ENCODE measurements around the gene PF4V1.

The PF4V1 gene, protein sequence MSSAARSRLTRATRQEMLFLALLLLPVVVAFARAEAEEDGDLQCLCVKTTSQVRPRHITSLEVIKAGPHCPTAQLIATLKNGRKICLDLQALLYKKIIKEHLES

DNA sequence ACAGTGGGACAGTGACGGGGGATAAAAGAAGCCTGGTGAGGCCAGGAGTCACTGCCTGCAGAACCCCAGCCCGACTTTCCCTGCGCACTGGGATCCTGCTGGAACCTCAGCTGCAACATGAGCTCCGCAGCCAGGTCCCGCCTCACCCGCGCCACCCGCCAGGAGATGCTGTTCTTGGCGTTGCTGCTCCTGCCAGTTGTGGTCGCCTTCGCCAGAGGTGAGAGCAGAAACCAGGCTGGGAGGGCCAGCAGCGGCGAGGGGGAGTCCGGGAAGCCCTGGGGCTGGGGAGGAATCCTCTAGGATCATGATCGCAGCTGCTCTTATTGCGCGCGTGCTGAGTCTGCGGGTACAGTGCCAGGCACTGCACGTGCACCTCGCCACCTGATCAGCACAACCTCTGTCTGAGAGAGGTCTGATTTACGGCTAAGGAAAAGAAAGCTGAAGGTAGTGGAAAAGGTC is at the start of gene PF4V1:
Gene PF4V1, plus strand, starts transcription at position 51 of the 459 bp plus-strand sequence. Its CDS starts 67 bp downstream, at position 118.
- DNase-seq (ENCODE audit: low read depth), result no peak

DNA sequence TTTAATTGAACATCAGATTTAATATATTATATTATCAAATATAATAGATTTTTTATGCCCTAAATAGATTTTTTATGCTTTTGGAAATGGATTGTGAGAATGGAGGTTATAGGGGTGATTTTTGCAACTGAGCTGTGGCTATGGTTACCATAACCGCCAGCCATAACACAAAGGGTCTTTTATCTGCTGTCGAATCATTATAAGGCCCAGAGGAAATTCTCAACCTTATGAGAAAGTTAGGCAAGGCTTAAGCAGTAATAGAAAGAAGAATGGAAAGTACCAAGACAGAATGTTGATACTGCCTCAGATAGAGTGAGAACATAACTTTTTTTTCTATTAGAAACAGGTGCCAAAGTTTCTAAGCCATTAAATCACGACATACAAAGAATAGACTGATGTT is 42.9 kb upstream of the PF4V1 start:
- DNase-seq (ENCODE audit: low read depth), result no peak

DNA sequence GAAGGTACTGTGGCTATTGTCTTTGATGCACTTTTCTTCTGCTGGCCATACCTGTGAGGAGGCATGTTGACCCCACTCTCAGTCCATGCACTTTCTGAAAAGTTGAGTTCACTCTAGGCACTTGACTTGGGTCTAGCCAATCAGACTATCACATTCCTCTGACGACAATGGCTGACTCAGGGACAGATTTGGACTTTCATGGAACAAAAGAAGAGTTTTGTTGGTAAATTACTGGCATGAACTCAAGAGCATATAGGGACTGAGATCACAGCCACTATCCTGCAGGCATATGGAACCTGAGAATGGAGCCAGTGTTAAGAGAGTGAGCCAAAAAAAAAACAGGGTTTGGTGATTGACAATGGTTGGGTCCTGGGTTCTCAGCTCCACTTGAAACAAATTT is 41.3 kb upstream of the PF4V1 start:
- DNase-seq (ENCODE audit: low read depth), result no peak

DNA sequence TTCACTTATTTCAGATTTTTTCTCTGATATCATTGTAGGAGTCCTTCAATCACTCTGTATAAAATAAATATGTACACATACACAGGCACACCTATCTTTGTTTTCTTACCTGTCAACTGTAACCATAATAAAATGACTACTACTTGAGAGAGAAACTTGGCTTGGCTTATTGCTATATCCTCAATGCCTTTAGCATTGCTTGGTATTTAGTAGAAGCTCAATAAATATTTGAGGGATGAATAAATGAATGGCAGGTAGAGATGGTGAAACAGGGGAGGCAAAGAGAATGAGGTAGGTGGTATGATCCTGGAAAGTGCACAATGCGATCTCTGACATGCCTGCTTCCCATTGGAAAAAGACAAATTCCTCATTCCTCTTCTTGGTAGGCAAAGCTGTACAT is 38.4 kb upstream of the PF4V1 start:
- no peak for DNase-seq (ENCODE audit: low read depth)

DNA sequence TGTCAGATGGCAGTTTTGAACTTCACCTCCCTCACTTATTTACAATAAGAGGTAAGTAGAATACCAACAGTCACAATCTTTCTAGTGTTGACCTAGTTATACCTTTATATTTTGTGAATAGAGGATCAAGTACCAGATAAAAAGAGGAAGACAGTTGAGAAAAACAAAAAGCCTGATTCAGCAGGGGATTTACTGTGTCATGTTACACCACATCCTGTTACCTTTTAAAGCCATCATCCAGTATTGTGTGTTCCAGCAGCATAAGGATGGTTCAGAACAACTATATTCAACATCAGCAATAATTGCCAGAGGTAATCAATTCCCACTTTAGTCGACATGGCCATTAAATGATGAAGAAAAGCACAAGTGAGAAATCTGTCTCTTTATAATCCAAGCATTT is 38.0 kb upstream of the PF4V1 start:
- no peak for DNase-seq (ENCODE audit: low read depth)

DNA sequence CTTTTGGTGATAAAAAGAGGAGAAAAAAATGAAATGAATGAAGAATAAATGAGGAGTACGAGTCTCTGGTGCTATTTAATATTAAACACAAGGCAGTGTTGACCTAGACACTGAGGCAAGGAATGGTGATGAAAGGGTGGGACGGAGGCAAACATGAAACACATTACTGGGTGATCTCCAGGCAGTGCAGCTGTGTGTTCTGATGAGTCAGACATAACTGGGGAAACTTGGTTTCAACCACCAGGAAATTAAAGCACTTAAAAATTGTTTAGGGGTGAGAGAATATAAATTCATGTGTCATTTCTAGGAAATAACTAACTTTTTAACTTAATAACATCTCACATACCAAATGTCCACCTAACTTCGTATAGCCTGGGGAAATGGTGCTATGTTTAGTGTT is 36.3 kb upstream of the PF4V1 start:
- DNase-seq (ENCODE audit: low read depth), result no peak

DNA sequence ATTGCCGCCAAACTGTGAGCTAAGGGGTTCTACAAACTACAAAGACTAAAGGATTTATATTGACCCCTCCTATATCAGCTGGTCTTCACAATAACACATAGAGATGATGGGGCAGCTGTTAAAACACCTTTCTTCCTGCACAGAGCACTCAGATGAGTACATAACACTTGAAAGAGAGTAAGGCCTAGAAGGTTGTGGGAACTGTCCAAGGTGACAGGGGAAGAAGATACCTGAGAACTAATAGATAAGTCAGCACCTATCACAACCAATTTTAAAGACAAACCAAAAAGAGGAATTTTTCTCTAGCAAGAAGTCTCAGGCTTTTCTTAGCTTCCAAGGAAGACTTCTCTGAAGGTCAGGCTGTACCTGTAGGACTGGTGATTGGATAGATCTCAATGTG is 35.8 kb upstream of the PF4V1 start:
- no peak for DNase-seq (ENCODE audit: low read depth)

DNA sequence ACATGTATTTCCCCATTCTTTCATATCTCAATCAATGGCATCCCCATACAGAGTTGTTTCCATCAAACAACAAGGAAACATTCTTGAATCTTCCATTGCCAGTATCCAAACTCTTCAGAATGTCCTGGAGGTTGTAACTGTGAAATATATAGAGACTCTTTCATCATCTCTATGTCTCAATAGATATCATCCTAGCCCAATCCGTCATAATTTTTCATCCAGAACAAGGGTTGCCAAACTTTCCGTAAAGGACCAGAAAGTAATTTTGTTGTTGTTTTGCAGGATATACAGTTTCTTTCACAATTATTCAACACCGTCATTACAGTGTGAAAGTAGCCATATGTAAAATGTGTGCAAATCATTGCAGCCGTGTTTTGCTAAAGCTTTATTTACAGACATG is 31.8 kb upstream of the PF4V1 start:
- no peak for DNase-seq (ENCODE audit: low read depth)

DNA sequence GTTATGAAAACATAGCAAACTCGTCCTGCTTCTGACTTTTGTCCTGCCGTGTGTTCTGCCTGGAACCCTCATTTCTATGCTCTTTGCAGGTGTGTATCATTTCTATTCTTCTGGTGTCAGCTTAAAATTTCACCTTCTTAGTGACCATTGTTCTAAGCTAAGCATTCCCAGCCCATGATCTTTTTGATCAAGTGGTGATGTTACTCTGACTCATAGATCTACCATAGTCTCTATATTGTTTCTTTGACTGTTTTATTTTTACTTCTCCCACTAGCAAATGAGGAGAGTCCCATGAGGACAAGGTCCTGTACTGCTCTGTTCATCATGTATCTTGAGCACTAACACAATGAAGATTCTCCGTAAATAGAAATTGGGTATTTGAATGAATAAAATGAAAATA is 30.7 kb upstream of the PF4V1 start:
- no peak for DNase-seq (ENCODE audit: low read depth)

DNA sequence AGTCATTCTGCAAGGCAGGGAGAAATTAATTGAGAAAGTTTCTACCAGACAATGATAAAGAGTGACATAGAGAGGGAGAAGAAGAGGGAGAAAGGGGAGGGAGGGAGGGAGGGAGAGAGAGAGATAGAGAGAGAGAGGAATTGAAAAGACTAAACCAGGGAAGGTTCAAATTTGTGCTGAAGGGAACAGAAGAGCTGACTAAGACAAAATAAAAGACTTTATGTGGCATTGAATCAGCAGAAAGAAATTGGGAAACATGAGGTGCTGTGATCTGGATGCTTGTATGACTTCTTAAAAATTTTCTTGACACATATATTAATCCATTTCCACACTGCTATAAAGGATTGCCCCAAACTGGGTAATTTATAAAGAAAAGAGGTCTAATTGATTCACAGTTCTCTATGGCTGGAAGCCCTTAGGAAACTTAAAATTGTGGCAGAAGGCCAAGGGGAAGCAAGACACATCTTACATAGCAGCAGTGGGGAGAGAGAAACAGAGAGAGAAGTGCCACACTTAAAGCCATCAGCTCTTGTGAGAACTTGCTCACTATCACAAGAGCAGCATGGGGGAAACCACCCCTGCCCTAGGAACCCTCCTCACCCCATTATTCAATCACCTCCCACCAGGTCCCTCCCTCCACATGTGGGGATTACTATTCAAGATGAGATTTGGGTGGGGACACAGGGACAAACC is 30.1 kb upstream of the PF4V1 start:
- DNase-seq (ENCODE audit: low read depth), result no peak

DNA sequence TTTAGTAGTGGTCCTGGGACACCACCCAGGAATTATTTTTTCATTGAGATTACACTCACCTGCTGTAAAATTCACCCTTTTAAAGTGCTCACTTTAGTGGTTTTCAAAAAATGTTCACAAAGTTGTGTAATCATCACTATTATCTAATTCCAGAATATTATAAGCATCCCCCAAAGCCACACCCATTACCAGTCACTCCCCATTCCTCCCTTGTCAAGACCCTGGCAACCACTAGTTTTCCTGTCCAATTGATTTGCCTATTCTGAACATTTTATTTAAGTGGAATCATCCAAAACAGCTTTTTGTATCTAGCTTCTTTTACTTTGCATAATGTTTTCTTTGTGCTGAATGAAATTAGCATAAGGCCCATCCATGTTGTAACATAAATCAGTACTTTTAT is 29.3 kb upstream of the PF4V1 start:
- no peak for DNase-seq (ENCODE audit: low read depth)

DNA sequence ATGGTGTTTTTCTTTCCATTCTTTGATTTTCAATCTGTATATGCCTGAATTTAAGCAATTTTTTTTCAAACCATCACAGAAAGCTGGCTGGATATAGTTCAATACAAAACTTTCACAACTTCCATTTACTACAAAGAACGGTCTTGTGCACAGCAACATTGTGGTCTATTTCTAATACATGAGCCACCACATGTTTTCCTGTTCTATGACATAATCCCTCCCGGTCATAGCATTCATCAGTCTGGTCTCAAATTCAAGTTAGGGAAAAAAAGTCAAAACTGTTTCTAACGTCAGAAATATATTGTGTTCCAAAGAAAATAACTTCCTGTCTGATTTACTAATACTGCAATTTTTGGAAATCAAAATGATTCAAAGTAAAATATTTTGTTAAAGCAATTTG is 24.1 kb upstream of the PF4V1 start:
- no peak for DNase-seq (ENCODE audit: low read depth)

DNA sequence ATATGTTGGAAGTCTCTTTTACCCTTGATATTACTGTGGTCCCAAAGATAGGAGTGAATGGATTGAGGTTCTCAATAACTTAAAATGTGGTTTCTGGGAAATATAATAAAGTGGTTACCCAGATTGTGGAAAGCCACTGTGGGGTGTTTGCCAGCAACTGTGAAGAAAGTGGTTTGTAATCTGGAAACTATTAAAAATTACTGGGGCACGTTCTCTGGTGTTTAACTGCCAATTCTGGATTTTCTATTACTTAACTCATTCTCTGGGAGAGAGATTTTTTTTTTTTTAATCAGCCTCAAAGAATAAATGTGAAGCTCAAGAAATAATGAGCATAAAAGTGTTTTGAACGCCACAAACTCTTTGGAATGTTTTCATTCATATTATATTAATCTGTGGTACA is 21.5 kb upstream of the PF4V1 start:
- no peak for DNase-seq (ENCODE audit: low read depth)

DNA sequence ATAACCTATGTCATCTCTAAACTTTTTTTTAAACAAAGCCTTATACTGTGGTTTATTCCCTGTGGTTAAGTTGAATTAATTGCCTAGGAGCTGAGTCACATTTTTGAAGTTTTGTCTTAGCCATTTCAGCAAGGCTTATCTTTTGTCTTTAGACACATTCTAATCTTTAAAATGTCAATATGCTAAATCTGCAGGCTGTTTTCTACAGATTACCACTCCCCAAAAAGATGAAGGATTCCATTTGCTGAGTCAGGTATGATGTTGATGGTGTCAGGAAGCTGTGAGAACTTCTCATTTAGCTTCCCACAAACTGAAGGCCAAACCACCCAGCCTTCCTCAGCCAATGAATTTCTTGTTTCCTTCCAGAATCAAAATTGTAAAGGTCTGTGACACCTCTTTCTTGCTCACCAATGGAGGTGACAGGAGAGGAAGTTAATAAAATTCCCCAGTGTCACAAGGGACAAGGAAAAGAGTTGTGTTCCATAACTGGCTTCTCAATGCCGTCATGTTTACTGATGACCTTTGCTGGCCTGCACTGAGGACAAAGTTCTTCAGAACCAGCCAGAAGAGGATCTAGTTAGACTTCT is 20.4 kb upstream of the PF4V1 start:
- no peak for DNase-seq (ENCODE audit: low read depth)

DNA sequence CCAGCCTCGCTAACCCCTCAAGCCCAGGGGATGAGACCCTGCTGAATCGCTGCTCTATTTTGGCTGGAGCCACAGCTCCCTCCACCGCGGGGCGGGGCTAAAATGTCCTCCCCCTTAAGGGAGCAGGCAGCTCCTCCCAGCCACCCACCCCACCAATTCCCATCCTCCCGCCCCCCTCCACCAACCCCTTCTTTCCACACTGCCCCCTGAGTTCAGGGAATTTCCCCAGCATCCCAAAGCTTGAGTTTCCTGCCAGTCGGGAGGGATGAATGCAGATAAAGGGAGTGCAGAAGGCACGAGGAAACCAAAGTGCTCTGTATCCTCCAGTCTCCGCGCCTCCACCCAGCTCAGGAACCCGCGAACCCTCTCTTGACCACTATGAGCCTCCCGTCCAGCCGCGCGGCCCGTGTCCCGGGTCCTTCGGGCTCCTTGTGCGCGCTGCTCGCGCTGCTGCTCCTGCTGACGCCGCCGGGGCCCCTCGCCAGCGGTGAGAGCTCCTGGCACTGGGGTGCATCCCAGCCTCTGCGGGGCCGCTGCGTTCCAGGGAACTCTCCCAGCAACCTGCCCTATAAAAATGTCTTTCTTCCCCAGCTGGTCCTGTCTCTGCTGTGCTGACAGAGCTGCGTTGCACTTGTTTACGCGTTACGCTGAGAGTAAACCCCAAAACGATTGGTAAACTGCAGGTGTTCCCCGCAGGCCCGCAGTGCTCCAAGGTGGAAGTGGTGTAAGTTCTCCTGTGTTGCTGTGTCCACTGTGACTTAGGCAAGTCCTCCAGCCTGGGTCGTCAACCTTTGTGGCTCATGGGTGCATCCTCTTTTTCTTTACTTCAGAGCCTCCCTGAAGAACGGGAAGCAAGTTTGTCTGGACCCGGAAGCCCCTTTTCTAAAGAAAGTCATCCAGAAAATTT is 16.5 kb upstream of the PF4V1 start, which contains the start of gene CXCL6:
Gene CXCL6, plus strand, starts transcription at position 306 of the 907 bp plus-strand sequence. Its CDS starts 73 bp downstream, at position 379.
- DNase-seq (ENCODE audit: low read depth), result no peak

DNA sequence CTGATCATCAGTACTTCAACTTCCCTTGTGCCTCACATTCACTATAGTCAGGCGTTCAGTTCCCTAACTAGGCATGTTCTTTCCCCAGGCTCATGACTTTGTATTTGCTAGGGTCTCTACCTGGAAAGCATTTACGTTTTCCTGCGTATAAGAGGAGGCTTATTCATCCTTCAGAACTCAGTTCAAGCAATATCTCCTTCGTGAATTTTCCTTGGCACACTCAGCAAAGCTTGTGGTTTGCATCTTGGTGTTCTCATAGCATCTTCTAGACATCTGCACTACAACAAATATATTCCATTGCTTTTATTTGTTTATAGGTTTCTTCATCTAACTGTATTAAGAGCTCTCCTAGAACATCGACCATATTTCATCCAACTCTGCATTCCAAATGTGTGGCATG is 14.0 kb upstream of the PF4V1 start:
- DNase-seq (ENCODE audit: low read depth), result no peak

DNA sequence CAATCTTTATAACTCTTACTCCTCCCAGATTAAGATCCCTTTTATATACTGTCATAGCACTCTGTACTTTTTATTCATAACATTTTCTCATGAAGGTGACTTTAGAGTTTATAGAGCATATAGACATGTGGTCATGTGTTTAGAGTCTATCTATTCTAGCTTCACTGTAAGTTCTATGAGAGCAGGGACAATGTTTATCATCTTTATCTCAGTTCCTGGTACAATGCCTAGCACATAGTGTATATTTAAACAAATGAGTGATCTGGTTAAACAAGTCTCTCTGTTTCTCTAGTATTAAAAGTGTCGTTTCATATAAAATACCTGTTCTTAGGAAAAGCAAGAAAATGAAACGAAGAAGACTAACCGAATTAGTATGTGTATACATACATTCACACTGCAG is 13.4 kb upstream of the PF4V1 start:
- DNase-seq (ENCODE audit: low read depth), result no peak

DNA sequence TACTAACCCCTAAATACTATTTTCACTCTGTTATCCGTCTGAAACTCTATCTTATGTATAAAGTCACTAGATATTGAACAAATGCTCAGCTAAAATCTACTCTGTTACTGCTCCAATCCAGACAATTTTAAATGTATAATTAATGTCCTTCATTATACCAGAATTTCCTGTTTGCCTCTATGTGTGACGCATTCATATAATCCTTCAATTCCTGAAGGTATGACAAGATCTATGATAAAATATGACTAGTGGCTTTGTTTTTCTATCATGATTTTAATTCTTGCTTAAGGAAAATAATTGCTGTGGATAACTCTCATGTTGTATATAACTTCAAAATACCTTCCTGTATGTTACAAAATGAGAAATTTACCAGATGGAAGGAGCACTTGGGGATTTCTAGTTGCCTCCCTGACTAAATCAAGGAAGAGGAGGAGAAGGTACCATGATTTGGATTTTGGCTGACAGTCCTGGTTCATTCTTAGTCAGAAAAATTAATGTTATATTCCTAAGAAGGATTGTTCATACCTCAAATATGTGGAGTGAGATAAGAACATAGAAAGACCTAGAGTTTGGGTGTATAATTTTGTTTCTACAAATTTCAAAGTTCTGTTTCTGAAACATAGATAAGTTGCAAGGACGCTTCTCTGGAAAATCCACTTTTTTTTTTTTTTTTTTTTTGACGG is 11.7 kb upstream of the PF4V1 start:
- no peak for DNase-seq (ENCODE audit: low read depth)

DNA sequence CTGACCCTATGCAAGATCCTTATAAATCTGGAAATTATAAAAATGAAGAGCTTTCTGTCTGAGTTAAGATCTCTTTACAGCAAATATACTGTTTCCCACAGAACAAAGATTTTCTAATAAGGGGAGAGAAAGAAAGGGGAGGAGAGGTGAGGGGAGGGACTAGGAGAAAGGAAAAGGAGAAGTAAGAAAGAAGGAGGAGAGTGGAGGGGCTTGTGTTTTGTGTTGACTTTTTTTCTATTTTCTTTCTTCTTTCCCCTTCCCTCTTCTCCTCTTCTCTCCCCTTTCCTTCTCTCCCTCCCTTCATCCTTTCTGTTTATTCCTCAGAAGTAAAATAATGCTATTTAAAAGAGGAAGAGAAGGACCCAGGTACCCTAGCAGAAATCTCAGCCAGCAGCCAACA is 10.4 kb upstream of the PF4V1 start:
- no peak for DNase-seq (ENCODE audit: low read depth)

DNA sequence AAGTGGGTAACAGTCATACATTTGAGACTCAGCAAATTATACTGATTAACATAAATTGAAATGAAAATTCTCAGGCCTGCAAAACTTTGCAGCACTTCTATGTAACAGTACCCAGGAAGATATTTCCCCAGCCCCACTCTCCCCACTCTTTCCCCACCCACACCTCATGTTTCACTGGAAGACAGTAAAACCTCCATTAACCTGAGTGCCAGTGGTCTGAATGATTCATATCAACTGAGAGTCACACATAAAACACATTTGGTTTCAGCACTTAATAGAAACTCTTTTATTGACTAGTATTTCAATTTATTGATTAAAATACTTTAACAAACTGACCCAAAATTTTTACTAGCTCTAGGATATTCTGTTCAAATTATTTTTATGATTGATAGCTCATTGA is 9.7 kb upstream of the PF4V1 start:
- no peak for DNase-seq (ENCODE audit: low read depth)

DNA sequence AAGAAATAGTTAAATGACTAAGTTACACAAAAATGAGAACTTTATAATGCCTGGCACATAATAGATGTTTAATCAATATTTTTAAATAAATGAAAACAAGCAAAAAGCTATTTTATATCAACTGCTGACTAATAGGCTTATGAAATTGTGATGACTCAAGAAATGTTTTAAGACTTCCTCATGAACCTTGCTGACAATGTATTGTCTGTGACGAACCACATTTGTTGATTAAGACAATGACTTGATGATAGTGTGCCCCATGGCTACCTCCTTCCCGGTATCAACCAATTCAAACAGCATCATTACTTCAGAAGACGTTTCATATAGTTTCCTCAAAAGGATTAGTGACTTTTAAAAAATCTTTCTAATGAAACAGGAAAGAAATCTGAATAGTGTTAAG is 8.8 kb upstream of the PF4V1 start:
- no peak for DNase-seq (ENCODE audit: low read depth)

DNA sequence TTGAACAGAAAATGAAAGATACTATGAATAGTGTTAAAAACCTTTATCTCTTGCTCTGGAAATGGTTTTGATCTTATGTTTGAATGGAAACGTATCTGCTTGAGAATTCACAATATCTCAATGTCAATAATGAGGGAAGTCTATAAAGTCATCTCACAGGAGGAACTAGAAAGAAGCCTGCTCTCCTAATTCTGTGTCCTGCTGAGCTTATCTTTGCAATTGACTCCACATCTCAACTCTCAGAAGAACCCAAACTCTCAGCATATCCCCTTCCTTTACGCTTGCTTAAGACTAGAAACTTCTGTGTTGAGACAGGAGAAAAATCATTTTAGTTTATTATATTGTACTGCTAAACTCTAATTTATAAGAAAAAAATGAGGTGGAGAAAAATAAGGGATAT is 8.3 kb upstream of the PF4V1 start:
- DNase-seq (ENCODE audit: low read depth), result no peak
